GM12874 (cell line): Measurements from ENCODE around the gene EEF1A2.

ENCODE experiments used
- CTCF ChIP-seq: IDR thresholded peaks from 2 replicates; pipeline ENCODE4 v1.5.1; 2011; ENCODE audit warnings: low read depth, mild to moderate bottlenecking, control low read depth, low read length, moderate library complexity; ENCODE audit not compliant: insufficient read depth

EEF1A2 gene

GRCh38 chr20:63449796-63450730, 48.8 kb downstream of the EEF1A2 start:
- no peak for TF ChIP-seq CTCF

DNA sequence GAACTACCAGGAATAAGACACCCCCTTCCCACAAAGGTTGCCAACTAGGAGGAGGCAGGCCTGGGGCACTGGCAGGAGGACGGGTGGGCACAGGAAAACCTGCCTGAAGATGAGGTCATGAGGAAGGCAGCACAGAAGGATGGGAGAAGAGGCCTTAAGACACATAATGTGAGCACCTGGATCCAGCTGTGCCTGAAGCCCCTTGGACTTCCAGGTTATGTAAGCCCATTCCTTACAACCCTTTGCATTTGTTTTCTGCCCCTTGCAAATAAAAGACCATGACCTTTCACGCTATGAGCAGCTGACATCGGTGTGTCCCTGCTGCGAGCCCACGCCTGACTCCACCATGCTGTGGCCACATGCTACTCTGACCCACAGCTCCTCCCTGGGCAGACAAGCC, 49.9 kb downstream of the EEF1A2 start:
- no peak for TF ChIP-seq CTCF

DNA sequence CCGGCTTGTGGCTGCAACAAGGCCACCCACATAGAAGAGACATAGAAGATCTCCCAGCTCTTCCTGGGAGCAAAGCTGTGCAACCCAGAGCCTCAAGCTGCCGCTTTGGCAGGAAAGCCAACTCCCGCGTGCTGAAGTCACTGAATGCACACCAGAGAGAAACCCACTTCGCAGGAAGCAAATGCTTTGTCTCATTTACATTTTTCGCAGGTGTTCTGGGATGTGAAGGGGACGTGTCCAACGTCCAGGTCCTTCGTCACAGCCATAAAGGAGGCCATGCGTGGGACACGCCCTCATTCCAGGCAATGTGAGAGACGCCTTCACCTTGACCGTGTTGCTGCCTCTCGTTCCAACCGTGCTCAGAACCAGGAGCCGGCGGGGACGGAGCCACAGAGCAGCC, 50.9 kb downstream of the EEF1A2 start:
- no peak for TF ChIP-seq CTCF

DNA sequence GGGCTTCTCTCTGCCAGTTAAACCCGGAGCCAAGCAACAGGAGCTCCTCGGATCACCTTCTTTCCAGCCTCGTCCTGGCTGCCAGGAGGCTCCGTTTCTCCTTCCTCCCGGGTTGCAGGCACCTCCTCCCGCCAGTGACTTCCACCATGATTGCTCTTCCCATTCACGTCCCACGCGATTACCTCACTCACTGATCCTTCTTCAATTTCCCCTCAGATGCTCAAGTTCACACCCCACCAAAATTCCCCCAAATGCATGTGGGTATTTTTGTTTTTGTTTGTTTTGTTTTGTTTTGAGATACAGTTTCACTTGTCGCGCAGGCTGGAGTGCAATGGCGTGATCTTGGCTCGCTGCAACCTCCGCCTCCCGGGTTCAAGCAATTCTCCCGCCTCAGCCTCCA, 51.6 kb downstream of the EEF1A2 start:
- no peak for TF ChIP-seq CTCF

GRCh38 chr20:63446216-63447024, 52.5 kb downstream of the EEF1A2 start:
- no peak for TF ChIP-seq CTCF

- TF ChIP-seq CTCF = no peak
These were observed 53.7 kb downstream of the EEF1A2 start for GRCh38 chr20:63445075-63445734.

- TF ChIP-seq CTCF = no peak
These were observed 54.3 kb downstream of the EEF1A2 start for GRCh38 chr20:63444548-63444947.
